HEK293 (cell line): ENCODE data around the gene FREM3.

Experiments used
- CTCF ChIA-PET: fragments of 350-600 bp; formaldehyde crosslinking; extraction: SDS; loops from one replicate; lab custom pipeline; 2021; ENCODE audit warnings: antibody characterized with exemption; lab: Yijun Ruan, JAX
- POLR2A ChIA-PET: fragments of 300-600 bp; formaldehyde crosslinking; extraction: SDS; loops from one replicate; lab custom pipeline; 2020; ENCODE audit warnings: antibody characterized with exemption, inconsistent platforms; lab: Yijun Ruan, JAX
- H3K27ac ChIP-seq: fragments of 200-500 bp; sonication (Bioruptor generic); 2 replicates; pipeline ENCODE4 v1.5.1; 2014; ENCODE audit warnings: low read depth, low read length, control low read depth, inconsistent platforms; ENCODE audit errors: extremely low read depth
- H3K36me3 ChIP-seq, 2 experiments: fragments of 200-500 bp in 1 of 2; sonication (Bioruptor generic) in 1 of 2; 1 replicate in 1 of 2; 2 replicates in 1 of 2; pipeline ENCODE4 v1.5.1; 2014 to 2017; ENCODE audit warnings: inconsistent platforms in 2 of 2, low read length in 2 of 2; ENCODE audit not compliant: control insufficient read depth in 2 of 2, insufficient read depth in 1 of 2
- H3K4me1 ChIP-seq: fragments of 200-500 bp; sonication (Bioruptor generic); 2 replicates; pipeline ENCODE4 v1.5.1; 2014; ENCODE audit warnings: mild to moderate bottlenecking, low read length, inconsistent platforms; ENCODE audit not compliant: control insufficient read depth, insufficient read depth
- H3K4me3 ChIP-seq: 2 replicates; pipeline ENCODE4 v1.5.1; 2011; ENCODE audit warnings: low read depth, mild to moderate bottlenecking, control low read depth, low read length, moderate library complexity
- H3K9me3 ChIP-seq: fragments of 200-500 bp; sonication (Bioruptor generic); 2 replicates; pipeline ENCODE4 v1.5.1; 2014; ENCODE audit warnings: low read depth, low read length, inconsistent platforms; ENCODE audit not compliant: control insufficient read depth, insufficient read depth
- BCL11B ChIP-seq: fragments of 450-650 bp; formaldehyde crosslinking; IDR thresholded peaks from 2 replicates; pipeline ENCODE4 v1.5.1; 2016; ENCODE audit warnings: low read depth, missing biosample characterization, missing genetic modification characterization
- GLIS2 ChIP-seq: fragments of 450-650 bp; formaldehyde crosslinking; IDR thresholded peaks from 2 replicates; pipeline ENCODE4 v1.5.1; 2016; ENCODE audit warnings: missing biosample characterization, missing genetic modification characterization
- HOXA7 ChIP-seq: sonication (generic); formaldehyde crosslinking; IDR thresholded peaks from 2 replicates; pipeline ENCODE4 v1.8.1; 2022; ENCODE audit warnings: missing genetic modification reagents, borderline replicate concordance
- KLF16 ChIP-seq: fragments of 450-650 bp; formaldehyde crosslinking; IDR thresholded peaks from 2 replicates; pipeline ENCODE4 v1.5.1; 2017; ENCODE audit warnings: missing biosample characterization, missing genetic modification characterization
- OSR2 ChIP-seq: fragments of 450-650 bp; formaldehyde crosslinking; IDR thresholded peaks from 2 replicates; pipeline ENCODE4 v1.5.1; 2016; ENCODE audit warnings: missing biosample characterization, missing genetic modification characterization
- PBX3 ChIP-seq: sonication (generic); formaldehyde crosslinking; IDR thresholded peaks from 2 replicates; pipeline ENCODE4 v1.8.1; 2022; ENCODE audit warnings: mild to moderate bottlenecking, moderate library complexity, missing genetic modification reagents
- SALL2 ChIP-seq: fragments of 450-650 bp; formaldehyde crosslinking; IDR thresholded peaks from 2 replicates; pipeline ENCODE4 v1.5.0; 2017; ENCODE audit warnings: missing biosample characterization, mild to moderate bottlenecking, missing genetic modification characterization, borderline replicate concordance
- ZBTB7A ChIP-seq: fragments of 450-650 bp; formaldehyde crosslinking; IDR thresholded peaks from 2 replicates; pipeline ENCODE4 v1.5.1; 2016; ENCODE audit warnings: low read depth, missing biosample characterization, missing genetic modification characterization
- ZNF18 ChIP-seq: fragments of 450-650 bp; formaldehyde crosslinking; IDR thresholded peaks from 2 replicates; pipeline ENCODE4 v1.5.1; 2016; ENCODE audit warnings: missing biosample characterization, missing genetic modification characterization
- ZNF280C ChIP-seq: fragments of 450-650 bp; formaldehyde crosslinking; IDR thresholded peaks from 2 replicates; pipeline ENCODE4 v1.5.1; 2016; ENCODE audit warnings: missing biosample characterization, missing genetic modification characterization
- ZNF311 ChIP-seq: fragments of 450-650 bp; formaldehyde crosslinking; IDR thresholded peaks from 2 replicates; pipeline ENCODE4 v1.5.1; 2017; ENCODE audit warnings: missing biosample characterization, missing genetic modification characterization, borderline replicate concordance
- ZNF48 ChIP-seq: fragments of 450-650 bp; formaldehyde crosslinking; IDR thresholded peaks from 2 replicates; pipeline ENCODE4 v1.5.1; 2016; ENCODE audit warnings: missing biosample characterization, missing genetic modification characterization
- ZNF518A ChIP-seq: fragments of 450-650 bp; formaldehyde crosslinking; conservative IDR thresholded peaks from 2 replicates; pipeline ENCODE4 v1.5.1; 2016; ENCODE audit warnings: low read depth, missing biosample characterization, missing genetic modification characterization
- ZNF610 ChIP-seq: fragments of 450-650 bp; formaldehyde crosslinking; IDR thresholded peaks from 2 replicates; pipeline ENCODE4 v1.5.1; 2016; ENCODE audit warnings: missing biosample characterization, missing genetic modification characterization, borderline replicate concordance
- ZNF645 ChIP-seq: fragments of 450-650 bp; formaldehyde crosslinking; IDR thresholded peaks from 2 replicates; pipeline ENCODE4; 2016; ENCODE audit warnings: missing biosample characterization, missing genetic modification characterization
- ZNF654 ChIP-seq: fragments of 450-650 bp; formaldehyde crosslinking; IDR thresholded peaks from 2 replicates; pipeline ENCODE4 v1.5.1; 2016; ENCODE audit warnings: low read depth, missing biosample characterization, missing genetic modification characterization
- ZNF658 ChIP-seq: fragments of 450-650 bp; formaldehyde crosslinking; IDR thresholded peaks from 2 replicates; pipeline ENCODE4; 2016; ENCODE audit warnings: missing biosample characterization, missing genetic modification characterization
- ZNF692 ChIP-seq: fragments of 450-650 bp; formaldehyde crosslinking; IDR thresholded peaks from 2 replicates; pipeline ENCODE4 v1.5.1; 2016; ENCODE audit warnings: missing biosample characterization, missing genetic modification characterization
- ZNF791 ChIP-seq: fragments of 450-650 bp; formaldehyde crosslinking; IDR thresholded peaks from 2 replicates; pipeline ENCODE4 v1.5.1; 2016; ENCODE audit warnings: missing biosample characterization, missing genetic modification characterization

Gene FREM3

GRCh38 chr4:143633833-143634232 lies 66.6 kb downstream of the FREM3 start (continued):
- TF ChIP-seq OSR2 (tag by site-specific recombination) (no peak), ZNF18 (tag by site-specific recombination) (no peak), ZNF658 (tag by site-specific recombination) (no peak), ZBTB7A (tag by site-specific recombination) (no peak), ZNF654 (tag by site-specific recombination) (no peak), ZNF791 (tag by site-specific recombination) (no peak), ZNF280C (no peak), HOXA7 (CRISPR knock-in tag) (no peak), ZNF610 (tag by site-specific recombination) (no peak), PBX3 (no peak)
- TF ChIP-seq, all 188 proteins: peak for 0

GRCh38 chr4:143626134-143626911 lies 74.2 kb downstream of the FREM3 start:
- no peaks in the 10 kb centered on the region for H3K4me1 ChIP-seq
- TF ChIP-seq ZNF311 (tag by site-specific recombination) (no peak), ZNF48 (tag by site-specific recombination) (no peak), ZNF791 (tag by site-specific recombination) (no peak)
- TF ChIP-seq, all 188 proteins: peak for 0
- H3K9me3 ChIP-seq = no peaks in the 10 kb centered on the region
- H3K4me3 ChIP-seq = no peak overlapping the region
- CTCF ChIA-PET = no interaction called here
- no peak overlapping the region for H3K27ac ChIP-seq
- H3K36me3 ChIP-seq = no peaks in the 10 kb centered on the region
- POLR2A ChIA-PET = no interaction called here

- Histone ChIP-seq H3K9me3 (no peaks in the 10 kb centered on the region), H3K4me1 (no peaks in the 10 kb centered on the region), H3K4me3 (no peak overlapping the region), H3K36me3 (no peaks in the 10 kb centered on the region), H3K27ac (no peak overlapping the region)
- ChIA-PET POLR2A (no interaction called here), CTCF (no interaction called here)
- TF ChIP-seq SALL2 (tag by site-specific recombination) (no peak), ZNF692 (tag by site-specific recombination) (no peak), KLF16 (no peak), GLIS2 (no peak), ZNF645 (no peak), ZNF518A (tag by site-specific recombination) (no peak), BCL11B (tag by site-specific recombination) (no peak), ZBTB7A (tag by site-specific recombination) (no peak)
Observed at GRCh38 chr4:143625632-143626031, 74.8 kb downstream of the FREM3 start.
